HepG2 (cell line): ENCODE measurements around the gene TSPAN5. TPM values are rescaled to one million over a fixed set of nuclear protein-coding genes. Genes with fewer than 3 reads are reported as not detected.

Experiments used
- ATAC-seq: fragments of 200-7000 bp; cut with Tn5 transposase; 3 replicates; pipeline ENCODE4 v1.9.1; 2020; ENCODE audit warnings: mild to moderate bottlenecking, moderate library complexity
- BruUV-seq: library from RNA; stranded (reverse); fragments of 400-500 nt; replicated peaks from 2 replicates; lab custom pipeline; 2021; lab: Mats Ljungman, UMichigan
- CTCF ChIA-PET: fragments of 300-600 bp; formaldehyde crosslinking; extraction: SDS; loops from one replicate; lab custom pipeline; 2021; ENCODE audit warnings: low total read pairs, inconsistent platforms, low intra/inter-chr PET ratio; lab: Yijun Ruan, JAX
- POLR2A ChIA-PET: fragments of 350-600 bp; sonication (Branson Sonifier 250); formaldehyde crosslinking; loops from one replicate; lab custom pipeline; 2020; ENCODE audit warnings: antibody characterized with exemption, inconsistent platforms; lab: Yijun Ruan, JAX
- DNase-seq: peaks from one replicate; pipeline ENCODE4 v3.0.0-alpha.2; 2015; ENCODE audit warnings: low spot score
- FAIRE-seq: peaks from 3 replicates; lab custom pipeline; 2011; peaks lifted over from hg19 to GRCh38; lab: Jason Lieb, UNC
- H2AFZ ChIP-seq: one replicate; pipeline ENCODE4 v1.6.1; 2011; ENCODE audit warnings: low read length, inconsistent platforms
- H3K27ac ChIP-seq: fragments of 300-600 bp; 3 replicates; pipeline ENCODE4 v1.8.0; 2011; ENCODE audit warnings: mixed run types, mild to moderate bottlenecking, mixed read lengths, low read length, inconsistent platforms; ENCODE audit not compliant: insufficient read depth; ENCODE audit errors: extremely low read length
- H3K27me3 ChIP-seq, 2 experiments: fragments of 200-600 bp in 1 of 2; 2 replicates in 1 of 2; 3 replicates in 1 of 2; pipeline versions ENCODE4 v1.6.0 to v1.8.0; 2011; ENCODE audit warnings: low read length in 2 of 2, mild to moderate bottlenecking in 2 of 2, moderate library complexity in 2 of 2, inconsistent platforms in 1 of 2; ENCODE audit not compliant: insufficient read depth in 2 of 2, control insufficient read depth in 1 of 2
- H3K36me3 ChIP-seq, 2 experiments: fragments of 200-600 bp in 1 of 2; replicated peaks in 1 of 2; 2 replicates in 1 of 2; 3 replicates in 1 of 2; pipeline versions ENCODE4 v1.5.1 to v1.8.0; 2011; ENCODE audit warnings: low read length in 2 of 2, inconsistent platforms in 1 of 2; ENCODE audit not compliant: insufficient read depth in 2 of 2, control insufficient read depth in 1 of 2
- H3K4me1 ChIP-seq: 2 replicates; pipeline ENCODE4 v1.5.1; 2012; ENCODE audit warnings: low read length, inconsistent platforms; ENCODE audit not compliant: insufficient read depth
- H3K4me2 ChIP-seq: 2 replicates; pipeline ENCODE4 v1.6.0; 2011; ENCODE audit warnings: low read depth, low read length, inconsistent platforms
- H3K4me3 ChIP-seq, 3 experiments: fragments of 200-600 bp in 1 of 3; sonication (generic), shearing (Covaris generic) in 1 of 3; replicated peaks in 1 of 3; 2 replicates each; pipeline ENCODE4 v1.5.1; 2011 to 2016; ENCODE audit warnings: low read length in 3 of 3, inconsistent platforms in 2 of 3, low read depth in 2 of 3, mild to moderate bottlenecking in 2 of 3, control low read depth in 1 of 3, mixed read lengths in 1 of 3; ENCODE audit not compliant: insufficient read depth in 1 of 3
- H3K79me2 ChIP-seq: one replicate; pipeline ENCODE4 v1.6.1; 2011; ENCODE audit warnings: low read length, inconsistent platforms; ENCODE audit not compliant: insufficient read depth
- H3K9ac ChIP-seq: 2 replicates; pipeline ENCODE4 v1.6.0; 2011; ENCODE audit warnings: mild to moderate bottlenecking, low read depth, low read length, inconsistent platforms; ENCODE audit not compliant: insufficient read depth
- H3K9me3 ChIP-seq: 2 replicates; pipeline ENCODE4 v1.5.1; 2012; ENCODE audit warnings: mild to moderate bottlenecking, low read length
- H4K20me1 ChIP-seq: 2 replicates; pipeline ENCODE4 v1.6.0; 2011; ENCODE audit warnings: inconsistent platforms, mild to moderate bottlenecking, low read length, moderate library complexity; ENCODE audit not compliant: insufficient read depth
- MIXL1 ChIP-seq: IDR thresholded peaks from 2 replicates; pipeline ENCODE4 v1.6.1; 2016
- NAIF1 ChIP-seq: sonication (generic); formaldehyde crosslinking; IDR thresholded peaks from 2 replicates; pipeline ENCODE4 v1.5.0; 2020; ENCODE audit warnings: mild to moderate bottlenecking, missing genetic modification reagents, borderline replicate concordance
- PHB2 ChIP-seq: fragments of 450-650 bp; IDR thresholded peaks from 2 replicates; pipeline ENCODE4 v1.6.1; 2018; ENCODE audit not compliant: partially characterized antibody
- RBFOX2 ChIP-seq: fragments of 200-400 bp; formaldehyde crosslinking; IDR thresholded peaks from 2 replicates; pipeline ENCODE4 v1.6.1; 2017; ENCODE audit warnings: low read depth, mild to moderate bottlenecking, low read length
- TRAFD1 ChIP-seq: sonication (generic); formaldehyde crosslinking; IDR thresholded peaks from 2 replicates; pipeline ENCODE4 v1.5.1; 2020; ENCODE audit warnings: missing genetic modification reagents, mild to moderate bottlenecking, borderline replicate concordance
- ZNF329 ChIP-seq: sonication (generic); formaldehyde crosslinking; IDR thresholded peaks from 2 replicates; pipeline ENCODE4 v1.9.0; 2021; ENCODE audit warnings: low read depth, mild to moderate bottlenecking, missing genetic modification reagents
- ZNF570 ChIP-seq: sonication (generic); formaldehyde crosslinking; IDR thresholded peaks from 2 replicates; pipeline ENCODE4 v1.4.0; 2020; ENCODE audit warnings: mild to moderate bottlenecking, missing genetic modification reagents, borderline replicate concordance
- ZNF703 ChIP-seq: sonication (generic); formaldehyde crosslinking; IDR thresholded peaks from 2 replicates; pipeline ENCODE4 v1.5.1; 2020; ENCODE audit warnings: missing genetic modification reagents, mild to moderate bottlenecking, moderate library complexity, borderline replicate concordance
- WGBS: methylation state at CpG from one replicate; pipeline ENCODE4 v1.1.6; 2017; ENCODE audit warnings: low lambda C conversion rate; 5-methylcytosine and 5-hydroxymethylcytosine counted together
- in situ Hi-C: cut with HindIII; loops from 2 replicates; pipeline ENCODE4 v1.10.0; 2017; ENCODE audit warnings: low pct_unique_long_range_greater_than_20kb; ENCODE audit not compliant: extremely low pct_ligation_motif_present
- intact Hi-C: fragments of 100-400 bp; cut with micrococcal nuclease; formaldehyde crosslinking; loops from one replicate; pipeline ENCODE4 v1.10.0; 2022; ENCODE audit not compliant: unreplicated experiment
- polyA plus RNA-seq, 8 experiments: library from polyadenylated mRNA; depleted of rRNA in 3 of 8; stranded (reverse) in 7 of 8; unstranded in 1 of 8; fragments of >200 nt; fragmentation: Illumina TruSeq in 4 of 8; extraction: Trizol in 4 of 8; gene quantifications; 2 replicates each; pipeline versions ENCODE4 v1.2.1 to v1.2.3, GENCODE V29; 2011 to 2016; ENCODE audit warnings: low read depth in 4 of 8, missing spikeins in 1 of 8, mixed read lengths in 1 of 8; ENCODE audit not compliant: insufficient read depth in 1 of 8
- total RNA-seq, 5 experiments: library from RNA; depleted of rRNA; stranded (reverse); fragments of >200 nt; fragmentation: Illumina TruSeq; extraction: Trizol; gene quantifications; 2 replicates each; pipeline ENCODE4 v1.2.3, GENCODE V29; 2016; ENCODE audit warnings: low read depth in 1 of 5
- TF ChIP-seq, protein P1 (sequence below): sonication (generic); formaldehyde crosslinking; IDR thresholded peaks from 2 replicates; pipeline ENCODE4 v1.4.0; 2020; ENCODE audit warnings: mild to moderate bottlenecking, missing genetic modification reagents
- TF ChIP-seq, protein P2 (sequence below): sonication (generic); formaldehyde crosslinking; IDR thresholded peaks from 2 replicates; pipeline ENCODE4 v1.4.0; 2020; ENCODE audit warnings: missing genetic modification reagents, borderline replicate concordance

The TSPAN5 gene
- total and polyA plus RNA-seq, 2 of the 13 experiments (the other 11 are each of a cell fraction or from before 2014, with no cell fraction given), result 0.20 to 0.53 TPM

- TF ChIP-seq, protein P1, sequence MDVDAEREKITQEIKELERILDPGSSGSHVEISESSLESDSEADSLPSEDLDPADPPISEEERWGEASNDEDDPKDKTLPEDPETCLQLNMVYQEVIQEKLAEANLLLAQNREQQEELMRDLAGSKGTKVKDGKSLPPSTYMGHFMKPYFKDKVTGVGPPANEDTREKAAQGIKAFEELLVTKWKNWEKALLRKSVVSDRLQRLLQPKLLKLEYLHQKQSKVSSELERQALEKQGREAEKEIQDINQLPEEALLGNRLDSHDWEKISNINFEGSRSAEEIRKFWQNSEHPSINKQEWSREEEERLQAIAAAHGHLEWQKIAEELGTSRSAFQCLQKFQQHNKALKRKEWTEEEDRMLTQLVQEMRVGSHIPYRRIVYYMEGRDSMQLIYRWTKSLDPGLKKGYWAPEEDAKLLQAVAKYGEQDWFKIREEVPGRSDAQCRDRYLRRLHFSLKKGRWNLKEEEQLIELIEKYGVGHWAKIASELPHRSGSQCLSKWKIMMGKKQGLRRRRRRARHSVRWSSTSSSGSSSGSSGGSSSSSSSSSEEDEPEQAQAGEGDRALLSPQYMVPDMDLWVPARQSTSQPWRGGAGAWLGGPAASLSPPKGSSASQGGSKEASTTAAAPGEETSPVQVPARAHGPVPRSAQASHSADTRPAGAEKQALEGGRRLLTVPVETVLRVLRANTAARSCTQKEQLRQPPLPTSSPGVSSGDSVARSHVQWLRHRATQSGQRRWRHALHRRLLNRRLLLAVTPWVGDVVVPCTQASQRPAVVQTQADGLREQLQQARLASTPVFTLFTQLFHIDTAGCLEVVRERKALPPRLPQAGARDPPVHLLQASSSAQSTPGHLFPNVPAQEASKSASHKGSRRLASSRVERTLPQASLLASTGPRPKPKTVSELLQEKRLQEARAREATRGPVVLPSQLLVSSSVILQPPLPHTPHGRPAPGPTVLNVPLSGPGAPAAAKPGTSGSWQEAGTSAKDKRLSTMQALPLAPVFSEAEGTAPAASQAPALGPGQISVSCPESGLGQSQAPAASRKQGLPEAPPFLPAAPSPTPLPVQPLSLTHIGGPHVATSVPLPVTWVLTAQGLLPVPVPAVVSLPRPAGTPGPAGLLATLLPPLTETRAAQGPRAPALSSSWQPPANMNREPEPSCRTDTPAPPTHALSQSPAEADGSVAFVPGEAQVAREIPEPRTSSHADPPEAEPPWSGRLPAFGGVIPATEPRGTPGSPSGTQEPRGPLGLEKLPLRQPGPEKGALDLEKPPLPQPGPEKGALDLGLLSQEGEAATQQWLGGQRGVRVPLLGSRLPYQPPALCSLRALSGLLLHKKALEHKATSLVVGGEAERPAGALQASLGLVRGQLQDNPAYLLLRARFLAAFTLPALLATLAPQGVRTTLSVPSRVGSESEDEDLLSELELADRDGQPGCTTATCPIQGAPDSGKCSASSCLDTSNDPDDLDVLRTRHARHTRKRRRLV, result no peak
- TF ChIP-seq ZNF703 (CRISPR knock-in tag), result no peak
Measured at GRCh38 chr4:98620087-98620784, 38.2 kb downstream of the TSPAN5 start (continued).

DNA sequence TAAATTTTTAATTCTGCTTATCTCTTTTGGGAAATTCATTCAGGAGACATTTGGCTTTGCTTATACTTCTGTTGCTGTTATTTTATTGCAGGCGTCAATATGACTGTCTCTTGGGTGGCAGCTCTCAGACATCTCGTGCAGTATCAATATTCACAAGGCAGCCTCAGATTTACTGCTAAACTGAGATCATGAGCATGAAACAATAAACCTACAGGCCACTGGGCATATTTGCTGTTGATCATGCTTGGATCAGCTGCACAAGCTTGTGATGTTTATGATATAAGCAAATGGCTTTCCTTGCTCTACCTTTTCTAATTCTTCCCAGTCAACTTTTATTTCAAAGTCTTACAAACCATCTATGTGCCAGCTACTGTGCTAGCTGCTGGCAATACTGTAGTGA lies 39.2 kb downstream of the TSPAN5 start:
- no peak overlapping the region for H2AFZ ChIP-seq
- H3K4me2 ChIP-seq, result no peak overlapping the region
- H3K27me3 ChIP-seq, result no peaks in the 10 kb centered on the region; a peak in 1 of 5 replicates
- in situ Hi-C loops (no loop called here), intact Hi-C loops (no loop called here)
- no peaks in the 10 kb centered on the region for H4K20me1 ChIP-seq
- FAIRE-seq, result no peak
- ChIA-PET POLR2A (no interaction called here), CTCF (no interaction called here)
- H3K4me1 ChIP-seq, result 0 out of 2 replicates have a peak, but pooled peaks cover 7% of the 10 kb centered on the region
- no peaks in the 10 kb centered on the region for H3K9me3 ChIP-seq
- no peak overlapping the region for H3K4me3 ChIP-seq
- 24% methylated on average over 2 of the region's 2 CpGs for WGBS
- H3K36me3 ChIP-seq, result no peaks in the 10 kb centered on the region
- no peak for DNase-seq
- no peak overlapping the region for H3K9ac ChIP-seq
- no peak overlapping the region for H3K27ac ChIP-seq
- ATAC-seq, result no peak
- BruUV-seq, result no TSS peak
- no peaks in the 10 kb centered on the region for H3K79me2 ChIP-seq
- TF ChIP-seq PHB2 (no peak), TRAFD1 (CRISPR knock-in tag) (no peak), MIXL1 (CRISPR knock-in tag) (no peak), ZNF329 (CRISPR knock-in tag) (no peak), ZNF570 (no peak), RBFOX2 (no peak), NAIF1 (CRISPR knock-in tag) (no peak)
- TF ChIP-seq, protein P2, sequence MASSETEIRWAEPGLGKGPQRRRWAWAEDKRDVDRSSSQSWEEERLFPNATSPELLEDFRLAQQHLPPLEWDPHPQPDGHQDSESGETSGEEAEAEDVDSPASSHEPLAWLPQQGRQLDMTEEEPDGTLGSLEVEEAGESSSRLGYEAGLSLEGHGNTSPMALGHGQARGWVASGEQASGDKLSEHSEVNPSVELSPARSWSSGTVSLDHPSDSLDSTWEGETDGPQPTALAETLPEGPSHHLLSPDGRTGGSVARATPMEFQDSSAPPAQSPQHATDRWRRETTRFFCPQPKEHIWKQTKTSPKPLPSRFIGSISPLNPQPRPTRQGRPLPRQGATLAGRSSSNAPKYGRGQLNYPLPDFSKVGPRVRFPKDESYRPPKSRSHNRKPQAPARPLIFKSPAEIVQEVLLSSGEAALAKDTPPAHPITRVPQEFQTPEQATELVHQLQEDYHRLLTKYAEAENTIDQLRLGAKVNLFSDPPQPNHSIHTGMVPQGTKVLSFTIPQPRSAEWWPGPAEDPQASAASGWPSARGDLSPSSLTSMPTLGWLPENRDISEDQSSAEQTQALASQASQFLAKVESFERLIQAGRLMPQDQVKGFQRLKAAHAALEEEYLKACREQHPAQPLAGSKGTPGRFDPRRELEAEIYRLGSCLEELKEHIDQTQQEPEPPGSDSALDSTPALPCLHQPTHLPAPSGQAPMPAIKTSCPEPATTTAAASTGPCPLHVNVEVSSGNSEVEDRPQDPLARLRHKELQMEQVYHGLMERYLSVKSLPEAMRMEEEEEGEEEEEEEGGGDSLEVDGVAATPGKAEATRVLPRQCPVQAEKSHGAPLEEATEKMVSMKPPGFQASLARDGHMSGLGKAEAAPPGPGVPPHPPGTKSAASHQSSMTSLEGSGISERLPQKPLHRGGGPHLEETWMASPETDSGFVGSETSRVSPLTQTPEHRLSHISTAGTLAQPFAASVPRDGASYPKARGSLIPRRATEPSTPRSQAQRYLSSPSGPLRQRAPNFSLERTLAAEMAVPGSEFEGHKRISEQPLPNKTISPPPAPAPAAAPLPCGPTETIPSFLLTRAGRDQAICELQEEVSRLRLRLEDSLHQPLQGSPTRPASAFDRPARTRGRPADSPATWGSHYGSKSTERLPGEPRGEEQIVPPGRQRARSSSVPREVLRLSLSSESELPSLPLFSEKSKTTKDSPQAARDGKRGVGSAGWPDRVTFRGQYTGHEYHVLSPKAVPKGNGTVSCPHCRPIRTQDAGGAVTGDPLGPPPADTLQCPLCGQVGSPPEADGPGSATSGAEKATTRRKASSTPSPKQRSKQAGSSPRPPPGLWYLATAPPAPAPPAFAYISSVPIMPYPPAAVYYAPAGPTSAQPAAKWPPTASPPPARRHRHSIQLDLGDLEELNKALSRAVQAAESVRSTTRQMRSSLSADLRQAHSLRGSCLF (CRISPR knock-in tag), result no peak
